ENCODE results near the gene UVSSA. TPM values are rescaled to one million over a fixed set of nuclear protein-coding genes. Genes with fewer than 3 reads are reported as not detected.
"Not testable (repeated sequence)": the region's sequence is repeated elsewhere in the genome, so short reads cannot be mapped to it uniquely, and the experiment has no call there.

The UVSSA gene
- total and polyA plus RNA-seq, 8 donors: 4.1 to 103 (median 25.3) TPM

- intact Hi-C loops (cut with DNase I; ENCODE audit: low total_unique reads): no loop called here
- no peaks in the 10 kb centered on the region for H3K9me3 ChIP-seq
- H3K27me3 ChIP-seq: no peaks in the 10 kb centered on the region
- 90 to 92% (median 91%) methylated on average over 22 of the region's 22 CpGs for WGBS, 5 donors
- H3K4me1 ChIP-seq: peaks cover 0 to 12% (median 5%) of the 10 kb centered on the region in 4 donors
- no peak overlapping the region for H3K4me3 ChIP-seq
- DNase-seq: no peak
- TF ChIP-seq EP300 (IDR thresholded peaks at IDR 0.05): no peak
- no peak for TF ChIP-seq CTCF (IDR thresholded peaks at IDR 0.05)
- TF ChIP-seq POLR2A (IDR thresholded peaks at IDR 0.05): no peak
- TF ChIP-seq POLR2AphosphoS5 (IDR thresholded peaks at IDR 0.05): no peak
- peaks cover 20 to 91% (median 83%) of the 10 kb centered on the region in 4 donors for H3K36me3 ChIP-seq
- no peak overlapping the region for H3K27ac ChIP-seq
Observed at GRCh38 chr4:1369479-1370079, 22.6 kb downstream of the UVSSA start.

GRCh38 chr4:1370321-1371124 lies 23.5 kb downstream of the UVSSA start:
- TF ChIP-seq CTCF (IDR thresholded peaks at IDR 0.05) (no peak), EP300 (IDR thresholded peaks at IDR 0.05) (no peak), POLR2A (IDR thresholded peaks at IDR 0.05) (no peak), POLR2AphosphoS5 (IDR thresholded peaks at IDR 0.05) (no peak)
- no peak overlapping the region for H3K4me3 ChIP-seq
- intact Hi-C loops (cut with DNase I; ENCODE audit: low total_unique reads): no loop called here
- no peaks in the 10 kb centered on the region for H3K9me3 ChIP-seq
- H3K27ac ChIP-seq: peak overlapping the region in 1 of 5 donors; percentile 7
- H3K27me3 ChIP-seq: no peaks in the 10 kb centered on the region
- H3K4me1 ChIP-seq: peaks cover 0 to 10% (median 5%) of the 10 kb centered on the region in 4 donors
- DNase-seq: no peak
- 81 to 86% (median 83%) methylated on average over 24 to 29 of the region's 29 CpGs for WGBS, 5 donors
- H3K36me3 ChIP-seq: peaks cover 24 to 93% (median 84%) of the 10 kb centered on the region in 4 donors

DNA sequence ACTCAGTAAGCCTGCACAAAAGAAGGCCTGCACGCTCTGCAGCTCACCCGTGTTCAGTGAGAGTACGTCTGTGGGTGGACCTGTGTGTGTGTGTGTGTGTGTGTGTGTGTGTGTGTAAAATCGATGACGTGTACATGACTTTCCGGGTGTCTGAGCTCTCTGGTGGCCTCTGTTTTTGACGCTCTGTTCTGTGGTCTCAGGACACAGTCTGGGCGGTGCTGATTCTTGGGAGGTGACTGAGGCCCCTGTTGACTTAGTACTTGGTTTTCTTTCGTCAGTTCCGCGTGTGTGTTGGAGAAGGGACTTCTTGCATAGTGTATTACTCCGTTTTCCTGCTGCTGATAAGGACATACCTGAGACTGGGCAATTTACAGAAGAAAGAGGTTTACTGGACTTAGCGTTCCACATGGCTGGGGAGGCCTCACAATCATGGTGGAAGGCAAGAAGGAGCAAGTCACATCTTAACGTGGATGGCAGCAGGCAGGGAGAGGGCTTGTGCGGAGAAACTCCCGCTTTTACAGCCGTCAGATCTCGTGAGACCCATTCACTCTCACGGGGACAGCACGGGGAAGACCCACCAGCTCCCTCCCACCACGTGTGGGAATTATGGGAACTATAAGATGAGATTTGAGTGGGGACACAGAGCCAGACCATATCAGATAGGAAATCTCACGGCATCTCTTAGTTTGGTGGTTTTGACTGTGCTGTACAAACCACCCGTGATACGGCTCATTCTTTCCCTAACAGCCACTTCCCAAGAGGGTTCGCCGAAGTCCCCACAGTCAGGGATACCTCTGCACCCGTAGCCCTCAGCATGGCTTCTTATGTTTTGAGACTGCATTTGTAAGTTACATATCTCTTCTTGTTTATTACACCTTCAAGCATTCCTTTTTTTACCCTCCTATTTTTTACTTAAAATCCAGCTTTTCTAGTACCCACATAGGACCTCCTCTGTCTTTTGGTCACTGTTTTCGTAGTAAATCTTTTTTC lies 24.5 kb downstream of the UVSSA start:
- intact Hi-C loops (cut with DNase I; ENCODE audit: low total_unique reads): no loop called here
- no peaks in the 10 kb centered on the region for H3K9me3 ChIP-seq
- H3K4me1 ChIP-seq: peaks cover 0 to 10% (median 4%) of the 10 kb centered on the region in 4 donors
- H3K4me3 ChIP-seq: no peak overlapping the region
- peak in 1 of 2 donors; percentile 81 for DNase-seq
- TF ChIP-seq CTCF (IDR thresholded peaks at IDR 0.05): no peak
- TF ChIP-seq POLR2AphosphoS5 (IDR thresholded peaks at IDR 0.05): peak in 1 of 3 donors; percentile 33
- 69 to 82% (median 71%) methylated on average over 28 of the region's 28 CpGs for WGBS, 5 donors
- no peaks in the 10 kb centered on the region for H3K27me3 ChIP-seq
- peak overlapping the region in 1 of 5 donors; percentile 7 for H3K27ac ChIP-seq
- peaks cover 29 to 93% (median 84%) of the 10 kb centered on the region in 4 donors for H3K36me3 ChIP-seq

- H3K27ac ChIP-seq; H3K27me3 ChIP-seq; DNase-seq; H3K4me1 ChIP-seq; H3K9me3 ChIP-seq; H3K4me3 ChIP-seq; intact Hi-C loops (cut with DNase I; ENCODE audit: low total_unique reads): not testable (repeated sequence)
- WGBS, 5 donors: 73 to 92% (median 83%) methylated on average over 13 to 22 of the region's 22 CpGs
- peaks cover 23 to 93% (median 84%) of the 10 kb centered on the region in 4 donors for H3K36me3 ChIP-seq
Observed at GRCh38 chr4:1372576-1372975, 25.6 kb downstream of the UVSSA start.

All from stomach (tissue), 9 donors.